ENCODE measurements around the gene LRRC34. TPM values are rescaled to one million over a fixed set of nuclear protein-coding genes. Genes with fewer than 3 reads are reported as not detected.

LRRC34 gene
- total RNA-seq, 4 donors from 2014 or later = 2.5 to 10.3 (median 4.6) TPM

DNA sequence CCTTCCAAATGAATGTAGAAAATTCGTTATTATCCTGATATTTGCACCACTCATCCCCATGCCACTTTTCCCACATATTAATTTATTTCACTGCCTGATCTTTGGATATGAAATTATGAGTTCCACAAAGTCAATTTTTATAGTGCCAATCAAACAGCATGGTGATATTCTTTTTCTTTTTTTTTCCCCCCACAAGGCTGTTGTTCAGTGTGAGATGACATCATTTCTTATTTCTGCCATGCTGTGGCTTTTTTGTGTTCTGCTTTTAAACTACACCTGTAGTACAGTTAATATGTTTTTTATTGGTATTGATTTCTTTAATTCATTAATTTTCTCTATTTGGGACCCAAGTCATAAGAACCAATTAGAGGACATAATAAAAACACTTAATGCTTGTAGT, 24.9 kb downstream of the LRRC34 start:
- no peak overlapping the region for H3K4me3 ChIP-seq
- no peaks in the 10 kb centered on the region for H3K9me3 ChIP-seq
- H3K4me1 ChIP-seq = no peaks in the 10 kb centered on the region
- H3K27me3 ChIP-seq = no peaks in the 10 kb centered on the region
- WGBS, 2 donors = 73 to 89% methylated on average over 1 of the region's 1 CpG
- H3K27ac ChIP-seq = no peak overlapping the region
- DNase-seq (ENCODE audit: low spot score in 2 of 2) = no peak
- TF ChIP-seq EP300 (IDR thresholded peaks at IDR 0.05) = no peak
- no peak for TF ChIP-seq POLR2A (IDR thresholded peaks at IDR 0.05)
- TF ChIP-seq, protein P1, sequence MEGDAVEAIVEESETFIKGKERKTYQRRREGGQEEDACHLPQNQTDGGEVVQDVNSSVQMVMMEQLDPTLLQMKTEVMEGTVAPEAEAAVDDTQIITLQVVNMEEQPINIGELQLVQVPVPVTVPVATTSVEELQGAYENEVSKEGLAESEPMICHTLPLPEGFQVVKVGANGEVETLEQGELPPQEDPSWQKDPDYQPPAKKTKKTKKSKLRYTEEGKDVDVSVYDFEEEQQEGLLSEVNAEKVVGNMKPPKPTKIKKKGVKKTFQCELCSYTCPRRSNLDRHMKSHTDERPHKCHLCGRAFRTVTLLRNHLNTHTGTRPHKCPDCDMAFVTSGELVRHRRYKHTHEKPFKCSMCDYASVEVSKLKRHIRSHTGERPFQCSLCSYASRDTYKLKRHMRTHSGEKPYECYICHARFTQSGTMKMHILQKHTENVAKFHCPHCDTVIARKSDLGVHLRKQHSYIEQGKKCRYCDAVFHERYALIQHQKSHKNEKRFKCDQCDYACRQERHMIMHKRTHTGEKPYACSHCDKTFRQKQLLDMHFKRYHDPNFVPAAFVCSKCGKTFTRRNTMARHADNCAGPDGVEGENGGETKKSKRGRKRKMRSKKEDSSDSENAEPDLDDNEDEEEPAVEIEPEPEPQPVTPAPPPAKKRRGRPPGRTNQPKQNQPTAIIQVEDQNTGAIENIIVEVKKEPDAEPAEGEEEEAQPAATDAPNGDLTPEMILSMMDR (IDR thresholded peaks at IDR 0.05) = no peak
- peaks cover 0 to 94% (median 8%) of the 10 kb centered on the region in 3 donors for H3K36me3 ChIP-seq

DNA sequence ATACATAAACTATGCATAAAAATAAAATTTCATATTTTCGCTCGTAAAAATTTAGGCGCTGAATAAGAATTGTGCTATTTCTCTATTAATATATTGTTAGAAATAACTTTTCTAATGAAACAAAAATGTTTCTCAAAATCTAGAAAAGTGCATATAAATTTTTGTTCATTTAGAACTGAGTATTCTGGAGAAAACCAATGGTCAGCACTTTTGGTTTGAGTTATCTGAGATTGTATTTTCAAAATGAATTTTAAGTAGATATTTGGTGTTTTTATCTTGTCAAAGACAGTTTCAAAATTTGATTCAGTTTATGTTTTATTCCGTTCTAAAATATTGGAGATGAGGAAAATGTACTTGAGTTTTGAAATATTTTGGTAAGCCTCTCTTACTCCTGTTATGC, 25.6 kb downstream of the LRRC34 start:
- no peak for DNase-seq (ENCODE audit: low spot score in 2 of 2)
- H3K4me1 ChIP-seq = no peaks in the 10 kb centered on the region
- 96 to 99% methylated on average over 4 of the region's 4 CpGs for WGBS, 2 donors
- no peaks in the 10 kb centered on the region for H3K27me3 ChIP-seq
- H3K36me3 ChIP-seq = peaks cover 0 to 94% (median 8%) of the 10 kb centered on the region in 3 donors
- H3K27ac ChIP-seq = no peak overlapping the region
- TF ChIP-seq POLR2A (IDR thresholded peaks at IDR 0.05) (no peak), EP300 (IDR thresholded peaks at IDR 0.05) (no peak)
- TF ChIP-seq, protein P1 (IDR thresholded peaks at IDR 0.05) = no peak
- no peak overlapping the region for H3K4me3 ChIP-seq
- H3K9me3 ChIP-seq = no peaks in the 10 kb centered on the region

- peaks cover 0 to 12% (median 0%) of the 10 kb centered on the region in 4 donors for H3K4me1 ChIP-seq
- TF ChIP-seq, protein P1 (IDR thresholded peaks at IDR 0.05) = no peak
- TF ChIP-seq POLR2A (IDR thresholded peaks at IDR 0.05) (no peak), EP300 (IDR thresholded peaks at IDR 0.05) (no peak)
- H3K36me3 ChIP-seq = peaks cover 0 to 95% (median 13%) of the 10 kb centered on the region in 3 donors
- H3K27me3 ChIP-seq = no peaks in the 10 kb centered on the region
- H3K4me3 ChIP-seq = no peak overlapping the region
- no peaks in the 10 kb centered on the region for H3K9me3 ChIP-seq
- DNase-seq (ENCODE audit: low spot score in 2 of 2) = no peak
- no peak overlapping the region for H3K27ac ChIP-seq
- 84 to 90% methylated on average over 4 of the region's 4 CpGs for WGBS, 2 donors
Measured at GRCh38 chr3:169781209-169781855, 31.4 kb downstream of the LRRC34 start.

GRCh38 chr3:169780742-169781141, 32.0 kb downstream of the LRRC34 start:
- DNase-seq (ENCODE audit: low spot score in 2 of 2) = no peak
- H3K27me3 ChIP-seq = no peaks in the 10 kb centered on the region
- H3K27ac ChIP-seq = no peak overlapping the region
- H3K36me3 ChIP-seq = peaks cover 0 to 94% (median 13%) of the 10 kb centered on the region in 3 donors
- H3K4me1 ChIP-seq = peaks cover 0 to 18% (median 3%) of the 10 kb centered on the region in 4 donors
- WGBS, 2 donors = 52 to 62% methylated on average over 2 of the region's 2 CpGs
- H3K9me3 ChIP-seq = no peaks in the 10 kb centered on the region
- no peak overlapping the region for H3K4me3 ChIP-seq
- TF ChIP-seq EP300 (IDR thresholded peaks at IDR 0.05) (no peak), POLR2A (IDR thresholded peaks at IDR 0.05) (no peak)
- TF ChIP-seq, protein P1 (IDR thresholded peaks at IDR 0.05) = no peak

DNA sequence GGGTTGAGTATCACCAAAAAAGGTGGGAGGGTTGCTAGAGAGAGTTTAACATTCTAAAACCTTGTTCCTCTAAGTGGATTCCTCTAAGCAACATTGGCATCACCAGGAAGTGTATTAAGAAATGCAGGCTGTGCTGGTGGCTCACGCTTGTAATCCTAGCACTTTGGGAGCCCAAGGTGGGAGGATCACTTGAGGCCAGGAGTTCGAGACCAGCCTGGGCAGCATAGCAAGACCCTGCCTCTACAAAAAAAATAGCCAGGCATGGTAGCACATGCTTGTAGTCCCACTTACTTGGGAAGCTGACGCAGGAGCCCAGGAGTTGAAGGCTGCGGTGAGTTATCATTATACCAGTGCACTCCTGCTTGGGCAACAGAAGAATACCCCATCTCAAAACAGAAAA, 34.9 kb downstream of the LRRC34 start:
- peaks cover 0 to 80% (median 9%) of the 10 kb centered on the region in 3 donors for H3K36me3 ChIP-seq
- no peaks in the 10 kb centered on the region for H3K9me3 ChIP-seq
- no peaks in the 10 kb centered on the region for H3K27me3 ChIP-seq
- H3K27ac ChIP-seq = no peak overlapping the region
- TF ChIP-seq EP300 (IDR thresholded peaks at IDR 0.05) (no peak), POLR2A (IDR thresholded peaks at IDR 0.05) (no peak)
- TF ChIP-seq, protein P1 (IDR thresholded peaks at IDR 0.05) = no peak
- WGBS, 2 donors = 82 to 83% methylated on average over 4 of the region's 4 CpGs
- DNase-seq (ENCODE audit: low spot score in 2 of 2) = no peak
- H3K4me1 ChIP-seq = peaks cover 3 to 40% (median 20%) of the 10 kb centered on the region in 4 donors
- no peak overlapping the region for H3K4me3 ChIP-seq

Data from tibial nerve (tissue), 4 donors.